Pons (tissue), 1 donor: Measurements from ENCODE around the gene TSHZ2.

Experiments
- DNase-seq: peaks from one replicate; pipeline ENCODE4 v3.0.0-alpha.2; 2016; ENCODE audit warnings: low spot score

Gene TSHZ2

DNA sequence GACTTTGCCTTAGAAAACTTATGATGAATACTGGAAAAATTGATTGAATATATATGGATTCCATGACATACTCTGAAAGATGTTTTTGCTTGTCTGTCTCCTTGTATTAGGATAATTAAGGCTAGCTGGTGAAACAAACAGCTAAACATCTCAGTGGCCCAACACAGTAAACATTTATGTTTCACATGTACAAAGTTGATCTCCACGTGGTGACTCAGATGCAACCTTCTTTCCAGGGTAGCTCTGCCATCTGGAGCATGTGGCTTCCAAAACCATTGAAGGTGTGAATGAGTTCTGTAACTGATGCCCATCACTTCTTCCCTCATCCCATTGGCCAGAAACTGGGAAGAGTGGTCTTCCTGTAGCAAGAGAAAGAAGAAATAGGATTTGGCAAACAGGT, 196.3 kb downstream of the TSHZ2 start:
- no peak for DNase-seq

GRCh38 chr20:53170196-53170595, 198.0 kb downstream of the TSHZ2 start:
- DNase-seq = no peak

DNA sequence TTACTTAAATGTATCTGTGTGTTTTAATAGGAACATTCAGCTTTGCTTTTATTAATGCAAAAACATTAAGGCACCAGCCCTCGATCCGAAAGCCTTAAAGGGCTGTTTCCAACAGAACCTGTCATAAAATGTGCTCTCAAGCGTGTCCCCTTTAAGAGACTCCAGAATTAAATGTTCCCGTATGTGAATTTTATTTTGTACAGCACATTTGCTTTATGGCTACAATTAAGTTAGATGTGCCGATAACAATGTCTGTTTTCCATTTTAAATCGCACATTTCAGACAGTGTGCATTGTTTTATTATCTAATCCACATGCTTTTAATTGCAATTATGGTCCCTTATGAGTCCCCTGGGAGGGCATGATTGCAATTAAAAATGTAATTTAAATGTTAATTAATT, 198.9 kb downstream of the TSHZ2 start:
- DNase-seq = no peak

DNA sequence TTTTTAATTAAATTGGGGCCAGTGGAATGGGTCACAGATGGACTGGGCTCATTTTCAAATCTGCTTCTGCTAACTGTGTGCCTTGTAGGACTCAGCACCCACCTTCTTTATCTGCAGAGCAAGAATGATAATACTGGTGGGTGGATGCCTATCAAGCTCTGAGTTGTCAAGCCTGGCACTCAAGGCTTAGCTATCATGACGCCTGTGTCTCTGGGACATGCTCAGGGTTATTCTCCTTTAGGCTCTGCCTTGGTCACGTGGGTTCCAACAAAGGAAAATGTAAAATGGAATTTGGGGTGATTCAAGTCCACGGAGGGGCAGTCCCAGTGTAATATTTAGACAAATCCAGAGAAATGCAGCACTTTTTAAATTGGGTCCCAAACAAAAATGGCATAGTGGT, 202.3 kb downstream of the TSHZ2 start:
- no peak for DNase-seq

DNA sequence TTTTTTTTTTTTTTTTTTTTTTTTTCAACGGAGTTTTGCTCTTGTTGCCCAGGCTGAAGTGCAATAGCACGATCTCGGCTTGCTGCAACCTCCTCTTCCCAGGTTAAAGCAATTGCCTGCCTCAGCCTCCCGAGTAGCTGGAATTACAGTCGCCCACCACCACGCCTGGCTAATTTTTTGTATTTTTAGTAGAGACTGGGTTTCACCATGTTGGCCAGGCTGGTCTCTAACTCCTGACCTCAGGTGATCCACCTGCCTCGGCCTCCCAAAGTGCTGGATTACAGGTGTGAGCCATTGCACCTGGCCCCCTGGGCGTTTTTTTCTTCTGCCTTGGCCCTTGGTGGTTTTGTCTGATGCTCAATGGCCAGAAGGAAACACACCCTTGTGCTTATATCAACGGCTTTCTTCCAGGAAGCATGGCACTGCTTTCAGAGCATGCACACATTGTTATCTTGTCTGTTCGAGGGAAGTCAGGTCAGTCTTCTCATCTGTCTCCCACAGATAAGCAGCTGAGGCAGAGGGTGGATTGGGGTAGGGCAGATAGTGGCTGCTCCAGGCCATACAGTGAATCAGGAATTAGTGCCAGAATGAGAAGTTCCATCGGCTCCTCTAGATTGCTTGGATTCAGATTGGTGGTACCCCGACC, 203.1 kb downstream of the TSHZ2 start:
- DNase-seq = no peak

- DNase-seq = no peak
Measured at GRCh38 chr20:53176134-53176533, 204.0 kb downstream of the TSHZ2 start.

- no peak for DNase-seq
Measured at GRCh38 chr20:53177687-53178086, 205.5 kb downstream of the TSHZ2 start.

DNA sequence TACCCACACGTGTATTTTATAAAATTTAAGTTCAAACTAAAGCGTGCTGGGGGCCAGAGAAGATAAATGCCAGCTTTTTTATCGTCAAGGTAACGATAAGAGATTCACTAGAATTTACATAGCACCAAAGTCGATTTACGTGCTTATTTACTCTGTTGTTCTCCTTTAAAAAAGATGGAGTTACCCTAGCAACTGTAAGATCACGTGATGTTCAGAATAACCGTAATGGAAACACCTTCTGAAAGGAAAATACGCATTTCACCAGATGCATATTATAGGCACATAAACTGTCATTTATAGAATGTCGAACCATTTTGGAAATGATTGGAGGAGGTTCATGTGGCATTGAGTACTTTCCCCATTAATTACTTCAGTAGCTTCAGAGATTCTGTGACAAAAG, 207.6 kb downstream of the TSHZ2 start:
- DNase-seq = no peak

DNA sequence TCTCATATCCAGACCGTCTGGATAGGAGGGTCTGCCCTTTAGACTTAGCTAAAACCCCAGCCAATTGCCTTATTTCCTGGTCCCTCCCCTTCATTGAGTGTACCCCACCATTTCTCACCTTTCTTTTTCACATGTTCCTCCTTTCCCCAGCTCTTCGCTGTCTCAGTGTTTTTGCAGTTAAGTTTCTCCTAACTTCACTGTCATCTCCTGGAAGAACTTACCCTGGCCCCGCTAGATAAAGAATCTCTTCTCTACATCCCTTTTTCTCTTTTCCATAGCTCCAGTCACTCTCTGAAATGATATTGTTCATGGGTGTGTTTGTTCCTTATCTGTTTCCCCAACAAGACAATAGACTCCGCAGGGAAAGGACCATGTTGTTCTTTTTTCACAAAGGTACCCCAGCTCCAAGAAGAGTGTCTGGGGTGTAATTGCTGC, 208.8 kb downstream of the TSHZ2 start:
- no peak for DNase-seq

DNA sequence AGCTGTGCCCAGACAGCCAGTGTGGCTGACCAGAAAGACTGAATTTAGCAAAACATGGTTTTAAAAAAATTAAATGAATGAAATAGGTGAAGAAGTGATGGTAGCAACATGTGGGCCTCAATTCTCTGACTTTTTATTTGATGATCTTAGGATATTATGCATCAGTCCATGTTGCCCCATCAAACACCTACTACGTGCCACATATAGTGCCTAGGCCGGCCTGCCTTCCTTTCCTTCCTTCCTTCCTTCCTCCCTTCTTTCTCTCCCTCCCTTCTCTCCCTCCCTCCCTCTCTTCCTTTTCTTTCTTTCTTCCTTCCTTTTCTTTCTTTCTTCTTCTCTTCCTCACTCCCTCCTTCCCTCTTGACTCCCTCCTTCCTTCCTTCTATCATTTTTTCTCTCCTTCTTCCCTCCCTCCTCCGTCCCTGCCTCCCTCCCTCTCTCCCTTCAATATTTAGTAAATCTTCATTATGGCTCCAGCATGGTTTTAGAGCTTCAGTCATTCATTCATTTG, 209.8 kb downstream of the TSHZ2 start:
- DNase-seq = no peak

- DNase-seq = no peak
Measured at GRCh38 chr20:53183181-53183580, 211.0 kb downstream of the TSHZ2 start.

DNA sequence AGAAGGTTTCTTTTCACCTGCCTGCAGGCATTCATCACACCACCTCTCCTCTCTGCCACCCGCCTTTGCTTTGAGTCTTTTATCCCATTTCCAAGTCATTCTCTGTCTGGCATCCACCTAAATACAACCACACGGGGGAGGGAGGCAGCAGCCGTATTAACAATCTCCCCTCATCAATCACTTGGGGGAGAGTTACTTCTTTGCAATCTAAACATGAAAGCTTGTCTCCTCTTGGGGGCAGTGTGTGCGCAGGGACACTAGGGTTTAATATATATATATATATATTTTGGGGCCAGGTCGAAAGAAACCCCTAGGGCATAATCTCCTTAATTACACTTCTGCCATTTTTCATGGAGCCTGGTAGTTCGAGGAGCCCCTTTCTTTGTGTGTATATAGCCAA, 214.5 kb downstream of the TSHZ2 start:
- DNase-seq = no peak

DNA sequence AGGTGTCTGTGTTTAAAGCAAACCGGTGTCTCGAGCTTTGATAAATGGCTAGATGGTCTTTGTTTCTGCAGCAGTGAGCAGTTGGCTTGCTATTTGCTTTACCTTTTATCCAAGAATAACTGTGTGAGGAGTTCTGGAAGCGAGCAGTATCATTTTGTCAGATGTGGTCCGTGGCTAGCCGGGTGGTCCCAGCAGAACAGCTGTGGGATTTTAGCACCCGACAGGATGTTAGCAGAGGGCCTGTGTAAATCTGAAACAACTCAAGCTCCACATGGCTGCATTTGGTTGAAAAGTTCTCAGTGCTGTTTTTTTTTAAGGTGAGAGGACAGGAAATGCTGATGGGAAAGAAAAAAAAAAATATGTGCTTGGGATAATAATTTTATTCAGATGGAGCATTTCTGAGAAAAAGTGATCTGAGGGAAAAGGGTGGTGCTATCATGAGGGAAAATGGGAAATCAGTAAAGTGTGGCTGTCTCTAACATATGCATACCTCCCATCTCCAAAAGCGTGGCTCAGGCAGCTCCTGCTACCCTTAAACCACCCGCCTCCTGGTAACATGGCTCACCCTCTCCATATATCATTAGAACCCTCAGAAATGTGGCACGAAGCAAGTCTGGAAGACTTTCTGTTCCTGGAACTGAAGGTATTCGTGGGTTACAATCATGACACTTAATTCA, 215.4 kb downstream of the TSHZ2 start:
- no peak for DNase-seq

DNA sequence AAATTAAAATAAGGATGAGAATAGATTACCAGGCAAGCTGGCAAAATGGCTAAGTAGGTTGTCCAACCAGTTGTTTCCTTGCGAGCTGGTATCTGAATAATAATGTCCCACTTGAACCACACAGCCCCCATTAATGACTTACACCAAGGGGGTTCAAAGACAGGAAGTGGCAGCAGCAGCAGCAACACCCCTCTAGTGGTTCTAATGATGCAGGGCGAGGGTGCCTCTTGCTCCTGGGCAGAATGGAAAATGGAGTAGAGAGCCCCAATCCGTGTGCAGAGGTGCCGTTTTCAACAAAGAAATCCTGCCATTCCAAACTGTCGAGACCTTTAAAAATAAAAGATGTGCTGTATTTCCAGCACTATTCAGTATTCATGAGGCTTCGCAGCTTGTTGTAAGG, 218.1 kb downstream of the TSHZ2 start:
- no peak for DNase-seq

DNA sequence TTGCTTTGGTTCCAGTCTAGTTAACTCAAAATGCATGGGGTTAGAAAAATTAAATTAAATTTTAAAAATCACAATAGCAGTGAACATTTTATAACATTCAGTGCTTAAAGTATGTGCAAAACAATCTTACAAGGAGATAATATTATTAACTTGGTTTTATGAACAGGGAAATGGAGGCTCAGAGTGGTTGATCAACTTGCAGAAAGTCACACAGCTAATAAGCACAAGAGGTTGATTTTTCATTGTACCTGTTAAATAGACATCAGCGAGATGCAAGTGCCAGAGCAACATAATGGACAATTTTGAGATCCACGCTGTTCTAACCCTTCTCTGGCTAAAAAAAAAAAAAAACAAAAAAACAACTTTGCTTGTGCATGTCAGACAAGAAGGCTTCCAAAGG, 219.8 kb downstream of the TSHZ2 start:
- no peak for DNase-seq

- no peak for DNase-seq
Measured at GRCh38 chr20:53194306-53195290, 222.4 kb downstream of the TSHZ2 start.

GRCh38 chr20:53195876-53196610, 223.9 kb downstream of the TSHZ2 start:
- no peak for DNase-seq

- no peak for DNase-seq
Measured at GRCh38 chr20:53201588-53201987, 229.4 kb downstream of the TSHZ2 start.

DNA sequence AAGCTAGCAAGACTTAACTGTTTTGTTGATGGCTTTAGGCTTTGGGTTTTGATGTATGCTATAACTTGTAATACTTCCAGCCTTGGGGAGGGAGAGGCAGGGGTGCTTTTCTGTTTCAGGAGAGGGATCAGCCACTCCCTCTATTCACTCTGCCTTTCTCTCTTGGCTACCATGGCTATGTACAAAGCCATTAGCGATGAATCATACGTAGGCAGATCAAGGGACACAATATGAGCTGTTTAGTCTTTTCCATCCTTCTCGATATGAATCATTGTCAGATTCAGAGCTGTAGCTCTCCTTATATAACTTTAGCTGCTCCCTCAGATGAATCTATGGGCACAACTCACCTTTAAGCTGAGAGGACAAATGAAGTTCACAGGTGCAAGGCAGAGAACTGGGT, 230.6 kb downstream of the TSHZ2 start:
- no peak for DNase-seq

GRCh38 chr20:53205046-53205445, 232.9 kb downstream of the TSHZ2 start:
- DNase-seq = no peak

- DNase-seq = no peak
Measured at GRCh38 chr20:53208110-53208832, 236.1 kb downstream of the TSHZ2 start.
